Activated effector memory CD4-positive, alpha-beta T cell treated with anti-CD3 and anti-CD28 coated beads, Interleukin-2, amount 50 U/mL, for 16 hours (primary cell): ENCODE results near the gene NAT9.

ENCODE experiments used
- DNase-seq: peaks from one replicate; pipeline ENCODE4 v3.0.0-alpha.2; 2020

NAT9 gene

DNA sequence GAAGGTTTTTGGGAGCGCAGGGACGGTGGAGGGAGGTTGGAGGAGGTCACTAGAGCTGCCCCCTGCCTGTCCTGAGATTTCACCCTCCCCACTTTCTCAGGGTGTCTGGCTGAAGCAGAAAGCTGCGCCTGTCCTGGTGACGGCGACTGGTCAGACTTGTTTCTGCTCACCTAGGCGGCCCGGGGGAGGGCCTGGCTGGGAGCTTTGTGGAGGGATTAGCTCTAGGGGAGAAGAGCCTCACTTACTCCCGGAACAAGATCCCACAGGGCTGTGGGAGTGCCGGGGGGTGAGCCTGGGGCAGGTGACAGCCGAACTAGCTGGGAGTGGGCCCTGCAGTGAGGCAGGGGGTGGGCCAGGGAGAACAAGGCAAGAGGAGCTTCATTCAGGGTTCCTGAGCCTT lies 16.2 kb downstream of the NAT9 start:
- no peak for DNase-seq

DNA sequence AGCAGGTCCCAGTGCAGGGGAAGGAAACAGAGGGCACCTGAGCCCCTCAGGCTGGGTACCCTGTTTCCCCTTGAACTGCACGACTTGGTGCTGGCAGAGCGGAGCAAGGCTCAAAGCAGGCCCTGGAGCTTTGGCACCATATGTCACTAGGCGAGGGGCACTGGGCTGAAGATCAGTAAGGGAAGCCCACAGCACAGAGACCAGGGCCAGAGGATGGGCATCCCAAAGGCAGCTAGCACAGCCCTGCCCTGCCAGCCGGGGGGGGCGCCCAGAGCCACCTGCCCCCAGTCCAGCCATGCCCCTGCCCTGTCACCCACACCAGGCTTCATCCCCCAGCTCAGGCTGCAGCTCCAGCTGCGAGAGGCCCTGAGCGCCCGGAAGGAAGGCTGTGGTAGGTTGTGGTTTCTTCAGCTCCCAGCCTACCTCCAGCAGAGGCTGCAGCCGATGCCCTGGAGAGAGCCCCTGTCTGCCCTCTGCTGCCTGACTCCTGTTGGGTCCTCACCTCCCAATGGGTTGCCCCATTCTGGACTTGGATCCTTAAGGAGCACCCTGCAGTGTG lies 16.8 kb downstream of the NAT9 start:
- DNase-seq: peak; percentile 83

- DNase-seq: no peak
Observed at GRCh38 chr17:74758848-74759168, 17.3 kb downstream of the NAT9 start.

DNA sequence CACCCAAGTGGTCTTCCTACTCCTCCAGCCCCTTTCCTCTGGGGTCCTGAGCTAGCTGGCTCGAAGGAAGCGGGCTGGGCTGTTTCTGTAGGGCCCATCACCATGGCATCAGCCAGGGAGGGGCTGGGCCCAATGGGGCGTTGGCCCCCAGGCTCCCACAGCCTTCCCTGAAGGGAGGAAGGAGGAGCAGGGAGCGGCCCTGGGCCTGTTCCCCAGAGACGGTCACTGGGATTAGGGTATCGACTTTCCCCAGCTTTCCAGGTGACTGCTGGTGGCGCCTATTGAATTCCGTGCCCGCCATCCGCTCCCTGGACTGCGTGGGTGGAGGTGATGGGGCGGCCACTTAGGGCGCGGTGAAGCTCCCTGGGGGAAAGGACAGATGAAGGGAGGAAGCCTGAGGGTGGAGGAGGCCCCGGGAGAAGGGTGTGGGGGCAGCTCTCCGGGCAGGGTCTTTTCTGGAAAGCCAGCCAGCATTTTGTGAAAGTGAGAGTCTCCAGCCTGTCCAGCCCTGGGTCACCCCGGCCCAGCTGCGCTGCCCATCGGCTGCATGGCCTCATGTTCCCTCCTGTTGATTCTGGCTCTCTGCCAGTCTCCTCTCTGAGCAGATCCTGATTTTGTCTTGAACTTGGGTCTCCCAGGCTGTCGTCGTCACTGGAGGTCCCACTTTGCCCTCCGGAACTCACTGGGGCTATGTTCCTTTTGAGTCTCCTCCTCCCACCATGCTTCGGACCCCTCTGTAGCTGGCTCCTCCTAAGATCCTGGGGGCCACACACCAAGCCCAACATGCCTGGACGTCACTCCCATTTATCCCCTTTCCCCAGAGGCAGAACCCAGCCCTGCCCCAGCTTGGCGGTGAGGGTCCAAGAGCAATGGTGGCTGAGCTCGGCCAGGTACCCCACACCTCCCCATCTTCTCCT lies 18.0 kb downstream of the NAT9 start:
- no peak for DNase-seq

DNA sequence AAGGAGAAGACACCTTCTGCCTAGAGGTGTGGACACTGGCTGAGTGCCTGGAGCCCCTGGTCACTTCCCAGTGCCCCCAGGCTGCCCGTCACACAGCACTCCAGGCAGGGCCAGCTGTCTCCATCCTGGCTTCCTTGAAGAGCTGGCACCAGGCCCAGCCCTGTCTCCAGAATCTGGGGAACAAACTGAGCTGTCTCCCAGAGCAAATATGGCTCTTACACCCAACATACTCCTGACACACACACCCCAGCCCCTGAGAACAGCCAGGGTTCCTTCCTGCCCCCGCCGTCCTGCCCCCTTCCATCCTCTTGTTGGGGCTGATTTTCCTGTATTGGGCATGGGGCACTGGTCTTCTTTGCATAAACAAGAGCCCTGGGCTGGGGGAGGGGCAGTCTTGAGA lies 18.6 kb downstream of the NAT9 start:
- DNase-seq: no peak

- no peak for DNase-seq
Observed at GRCh38 chr17:74756891-74757290, 19.3 kb downstream of the NAT9 start.

DNA sequence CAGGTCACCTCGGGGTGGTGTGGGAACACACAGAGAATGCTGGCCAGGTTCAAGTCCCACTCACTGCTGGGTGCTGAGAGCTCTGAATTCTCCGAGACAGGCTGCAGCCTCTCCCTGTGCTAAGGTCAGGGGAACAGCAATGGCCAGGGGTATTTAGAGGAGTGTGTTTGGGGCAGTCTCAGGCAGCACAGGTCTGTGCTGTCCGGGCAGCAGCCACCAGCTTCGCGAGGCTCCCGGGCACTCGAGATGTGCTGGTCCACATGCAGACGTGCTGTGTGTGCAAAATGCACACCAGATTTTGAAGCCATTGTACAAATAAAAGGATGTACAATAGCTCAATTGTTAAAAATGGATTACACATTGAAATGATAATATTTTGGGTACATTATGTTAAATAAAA lies 20.6 kb downstream of the NAT9 start:
- DNase-seq: no peak

DNA sequence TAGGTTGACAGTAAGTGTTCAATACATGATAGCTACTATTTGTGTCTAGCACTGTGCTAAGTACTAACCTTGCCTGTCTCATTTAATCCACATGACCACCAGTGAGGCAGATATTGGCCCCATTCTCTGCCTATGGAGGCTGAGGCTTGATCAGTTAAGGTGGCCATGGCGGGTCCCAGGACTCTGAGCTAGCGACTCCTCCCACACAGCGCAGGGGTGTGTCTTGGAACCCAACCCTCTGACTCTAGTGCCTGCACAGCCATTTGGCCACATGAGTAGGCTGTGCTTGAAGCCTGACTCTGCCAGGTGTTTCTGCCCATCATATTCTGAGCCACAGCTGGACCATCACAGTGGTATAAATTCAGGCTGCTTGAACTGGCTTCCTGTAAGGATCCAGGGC lies 21.3 kb downstream of the NAT9 start:
- DNase-seq: peak; percentile 70

GRCh38 chr17:74752822-74753401 lies 23.2 kb downstream of the NAT9 start:
- DNase-seq: no peak

- no peak for DNase-seq
Observed at GRCh38 chr17:74752415-74752814, 23.7 kb downstream of the NAT9 start.

DNA sequence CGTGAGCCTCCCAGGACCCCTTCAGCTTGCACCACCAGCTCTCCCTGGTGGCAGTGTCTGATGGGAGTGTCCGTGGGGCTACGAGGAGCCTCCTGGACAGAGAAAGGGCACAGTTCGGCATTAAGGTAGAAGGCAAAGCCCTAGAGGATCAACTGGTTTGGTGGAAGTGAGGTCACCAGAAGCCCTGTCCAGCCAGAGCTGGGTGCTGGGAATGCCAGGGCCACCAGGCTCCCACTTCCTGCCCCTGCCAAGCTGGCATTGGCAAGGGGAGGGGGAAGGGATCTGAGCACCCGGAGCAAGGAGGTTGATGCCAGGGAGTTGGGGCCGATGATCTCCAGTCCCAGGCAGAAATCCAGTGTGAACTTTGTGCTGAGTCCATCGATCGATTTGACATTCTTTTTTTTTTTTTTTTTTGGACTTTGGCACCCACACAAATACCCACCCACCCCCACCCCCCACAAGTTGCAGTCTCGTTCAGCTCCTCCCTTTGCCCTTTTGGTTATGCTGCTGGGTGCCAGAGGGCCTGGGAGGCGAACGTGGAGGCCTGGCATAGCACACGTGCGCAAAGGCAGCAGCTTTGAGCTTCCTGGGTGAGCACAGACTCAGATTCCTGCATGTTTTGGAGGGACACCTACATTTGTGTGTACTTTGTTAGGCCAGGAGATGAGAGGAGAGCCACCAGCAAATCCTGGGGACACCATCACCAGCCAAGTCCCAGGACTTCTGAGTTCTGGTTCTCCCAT lies 25.6 kb downstream of the NAT9 start:
- DNase-seq: peak; percentile 71

DNA sequence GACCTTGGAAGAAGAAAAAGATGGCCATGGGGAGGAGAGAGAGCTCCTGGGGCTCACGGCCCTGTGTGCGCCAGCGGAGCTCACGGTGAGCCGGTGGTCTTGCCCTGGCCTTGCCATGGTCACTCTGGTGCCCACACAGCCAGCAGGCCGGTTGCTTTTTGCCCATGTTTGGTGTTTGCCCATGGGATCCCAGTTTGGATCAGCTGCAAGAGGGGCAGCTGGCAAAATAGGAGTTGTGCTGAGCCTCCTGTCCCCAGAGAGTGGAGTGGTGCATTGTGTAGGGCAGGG lies 26.2 kb downstream of the NAT9 start:
- DNase-seq: no peak

- DNase-seq: peak; percentile 82
Observed at GRCh38 chr17:74749279-74750038, 26.7 kb downstream of the NAT9 start.

- DNase-seq: peak; percentile 98
Observed at GRCh38 chr17:74748529-74749278, 27.4 kb downstream of the NAT9 start, which contains the start of gene NHERF1. Gene NHERF1 (plus strand): TSS chr17:74748628. CDS start chr17:74748847, 219 bp downstream.

GRCh38 chr17:74748279-74748528 lies 27.9 kb downstream of the NAT9 start:
- DNase-seq: no peak

DNA sequence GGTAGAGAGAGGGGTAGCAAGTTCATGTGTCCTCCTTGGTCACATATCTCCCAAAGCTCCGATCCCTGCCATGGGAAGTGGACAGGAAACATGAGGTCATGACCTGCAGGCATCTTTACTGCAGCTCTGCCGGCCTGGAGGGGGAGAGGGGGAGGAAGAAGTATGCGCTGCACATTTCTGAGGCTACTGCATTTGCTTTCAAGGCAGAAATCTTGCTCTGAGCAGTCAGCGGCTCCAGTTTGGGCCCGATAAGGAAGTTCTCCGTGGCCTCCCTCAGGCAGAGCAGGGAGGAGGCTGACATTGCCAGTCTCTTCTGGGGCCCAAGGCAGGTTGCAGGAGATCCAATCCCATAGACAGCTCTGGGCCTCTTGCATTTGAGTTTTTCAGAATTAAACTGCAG lies 29.2 kb downstream of the NAT9 start:
- DNase-seq: no peak

DNA sequence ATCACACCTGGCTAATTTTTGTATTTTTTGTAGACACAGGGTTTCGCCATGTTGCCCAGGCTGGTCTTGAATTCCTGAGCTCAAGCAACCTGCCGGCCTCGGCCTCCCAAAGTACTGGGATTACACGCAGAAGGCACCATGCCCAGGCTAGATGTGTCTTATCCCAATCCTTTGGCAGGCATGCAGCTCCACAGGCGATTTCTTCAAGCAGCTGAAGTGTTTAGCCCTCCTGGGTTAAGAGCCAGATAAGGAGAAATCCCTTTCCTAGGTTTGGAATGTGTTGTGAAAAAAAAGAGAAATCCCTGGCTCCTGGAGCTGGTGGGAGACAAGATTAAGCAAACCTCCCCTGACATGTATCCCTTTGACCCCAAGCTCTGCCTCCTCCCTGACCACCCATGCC lies 29.8 kb downstream of the NAT9 start:
- DNase-seq: no peak

GRCh38 chr17:74745548-74746177 lies 30.5 kb downstream of the NAT9 start:
- DNase-seq: no peak

DNA sequence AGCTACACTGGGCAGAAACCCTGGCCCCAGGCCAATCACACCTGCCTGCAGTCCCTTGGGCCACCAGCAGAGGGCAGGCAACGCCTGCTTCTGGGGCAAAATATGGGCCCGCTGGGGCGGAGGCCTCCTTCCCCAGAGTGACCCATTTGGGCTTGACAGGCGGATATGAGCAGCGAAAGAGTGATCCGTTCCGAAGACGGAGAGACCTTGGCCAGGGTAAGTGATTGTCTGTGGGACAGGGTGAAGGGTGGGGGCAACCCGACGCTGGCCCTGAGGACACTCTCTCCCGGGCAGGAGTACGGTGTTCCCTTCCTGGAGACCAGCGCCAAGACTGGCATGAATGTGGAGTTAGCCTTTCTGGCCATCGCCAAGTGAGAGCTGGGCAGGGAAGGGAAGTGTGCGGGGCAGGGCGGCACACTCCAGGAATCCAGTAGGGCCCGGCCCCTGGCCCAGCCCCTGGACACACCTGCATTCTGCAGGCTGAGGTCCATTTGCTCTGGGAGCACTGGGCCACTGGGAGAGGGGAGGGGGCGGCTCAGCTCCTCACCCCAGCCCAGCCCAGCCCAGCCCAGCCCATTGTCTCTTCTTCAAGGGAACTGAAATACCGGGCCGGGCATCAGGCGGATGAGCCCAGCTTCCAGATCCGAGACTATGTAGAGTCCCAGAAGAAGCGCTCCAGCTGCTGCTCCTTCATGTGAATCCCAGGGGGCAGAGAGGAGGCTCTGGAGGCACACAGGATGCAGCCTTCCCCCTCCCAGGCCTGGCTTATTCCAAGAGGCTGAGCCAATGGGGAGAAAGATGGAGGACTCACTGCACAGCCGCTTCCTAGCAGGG lies 31.2 kb downstream of the NAT9 start:
- DNase-seq: peak; percentile 96

DNA sequence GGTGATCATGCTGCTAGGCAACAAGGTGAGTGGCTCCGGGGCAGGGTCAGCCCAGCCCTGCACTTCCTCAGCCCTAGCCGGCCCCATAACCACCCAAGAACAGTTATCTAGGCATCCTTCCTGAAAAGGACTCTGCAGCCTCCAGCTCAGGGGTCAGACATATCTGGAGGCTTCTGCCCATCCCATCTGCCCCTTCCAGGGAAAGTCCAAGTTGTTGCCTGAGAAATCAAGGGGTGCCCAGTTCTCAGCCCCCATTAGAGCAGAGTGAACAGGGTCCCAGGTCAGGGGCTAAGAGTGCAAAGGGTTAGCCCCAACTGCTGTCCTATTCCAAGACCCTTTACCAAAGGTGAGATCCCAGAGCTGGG lies 31.8 kb downstream of the NAT9 start:
- DNase-seq: no peak

GRCh38 chr17:74743755-74744154 lies 32.4 kb downstream of the NAT9 start:
- no peak for DNase-seq
